NCI-H128 (cell line): ENCODE results near the gene JSRP1.

ENCODE experiments used
- DNase-seq: peaks from one replicate; lab custom pipeline; 2025; ENCODE audit not compliant: unreplicated experiment; lab: John Stamatoyannopoulos, UW

The JSRP1 gene

DNA sequence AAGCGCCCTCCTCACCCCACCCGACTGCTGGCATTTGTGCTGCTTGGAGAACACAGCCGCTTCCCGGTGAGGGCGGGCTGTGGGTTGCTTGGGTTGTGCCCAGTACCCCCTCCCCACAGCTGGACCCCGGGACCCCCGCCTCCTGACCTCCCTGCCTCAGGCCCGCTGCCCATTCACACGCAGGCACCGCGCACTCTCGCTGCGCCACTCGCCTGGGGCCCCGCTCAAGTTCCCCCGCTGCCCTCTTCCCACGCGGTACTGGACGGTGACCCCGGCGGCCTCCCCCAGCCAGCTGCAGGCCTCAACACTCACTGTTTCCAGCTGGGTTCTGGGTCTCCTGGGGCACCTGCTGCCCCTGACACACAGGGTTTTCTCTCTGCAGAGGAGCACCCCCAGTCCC lies 36.5 kb downstream of the JSRP1 start:
- no peak for DNase-seq

DNA sequence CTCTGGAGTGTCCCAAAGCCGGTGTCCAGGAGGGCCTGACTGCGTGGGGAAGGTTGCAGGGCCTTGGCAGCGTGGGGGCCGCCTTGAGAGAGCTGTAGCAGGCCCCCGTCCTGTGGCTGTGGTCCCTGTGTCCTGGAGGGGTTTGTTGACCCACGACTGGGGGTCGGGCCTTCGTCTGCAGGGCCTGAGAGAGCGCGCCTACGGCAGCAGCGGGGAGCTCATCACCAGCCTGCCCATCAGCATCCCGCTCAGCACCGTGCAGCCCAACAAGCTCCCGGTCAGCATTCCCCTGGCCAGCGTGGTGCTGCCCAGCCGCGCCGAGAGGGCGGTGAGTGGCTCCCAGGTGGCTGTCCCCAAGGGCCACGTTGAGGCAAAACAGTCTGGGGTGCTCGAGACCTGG lies 38.6 kb downstream of the JSRP1 start:
- DNase-seq: no peak

DNA sequence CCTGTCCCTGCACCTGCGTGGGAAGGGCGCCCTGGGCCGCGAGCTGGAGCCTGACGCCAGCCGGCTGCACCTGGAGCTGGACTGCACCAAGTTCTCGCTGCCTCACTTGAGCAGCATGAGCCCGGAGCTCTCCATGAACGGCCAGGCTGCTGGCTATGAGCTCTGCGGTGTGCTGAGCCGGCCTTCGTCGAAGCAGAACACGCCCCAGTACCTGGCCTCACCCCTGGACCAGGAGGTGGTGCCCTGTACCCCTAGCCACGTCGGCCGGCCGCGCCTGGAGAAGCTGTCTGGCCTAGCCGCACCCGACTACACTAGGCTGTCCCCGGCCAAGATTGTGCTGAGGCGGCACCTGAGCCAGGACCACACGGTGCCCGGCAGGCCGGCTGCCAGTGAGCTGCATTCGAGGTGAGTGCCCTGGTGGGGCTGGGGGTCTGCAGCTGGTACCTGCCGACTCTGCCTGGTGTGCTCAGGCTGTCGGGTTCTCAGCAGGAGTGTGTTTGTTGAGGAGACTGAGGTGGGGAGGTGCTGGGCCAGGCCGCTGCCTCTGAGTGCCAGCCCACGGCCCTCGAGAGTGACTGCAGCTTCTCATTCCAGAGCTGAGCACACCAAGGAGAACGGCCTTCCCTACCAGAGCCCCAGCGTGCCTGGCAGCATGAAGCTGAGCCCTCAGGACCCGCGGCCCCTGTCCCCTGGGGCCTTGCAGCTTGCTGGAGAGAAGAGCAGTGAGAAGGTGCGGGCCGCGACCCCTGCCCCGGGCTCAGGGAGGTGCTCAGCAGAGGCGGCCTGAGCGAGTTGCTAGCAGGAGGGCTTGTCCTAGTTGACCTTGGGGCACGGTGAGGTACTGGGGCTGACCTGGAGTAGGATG lies 39.6 kb downstream of the JSRP1 start:
- DNase-seq: no peak

DNA sequence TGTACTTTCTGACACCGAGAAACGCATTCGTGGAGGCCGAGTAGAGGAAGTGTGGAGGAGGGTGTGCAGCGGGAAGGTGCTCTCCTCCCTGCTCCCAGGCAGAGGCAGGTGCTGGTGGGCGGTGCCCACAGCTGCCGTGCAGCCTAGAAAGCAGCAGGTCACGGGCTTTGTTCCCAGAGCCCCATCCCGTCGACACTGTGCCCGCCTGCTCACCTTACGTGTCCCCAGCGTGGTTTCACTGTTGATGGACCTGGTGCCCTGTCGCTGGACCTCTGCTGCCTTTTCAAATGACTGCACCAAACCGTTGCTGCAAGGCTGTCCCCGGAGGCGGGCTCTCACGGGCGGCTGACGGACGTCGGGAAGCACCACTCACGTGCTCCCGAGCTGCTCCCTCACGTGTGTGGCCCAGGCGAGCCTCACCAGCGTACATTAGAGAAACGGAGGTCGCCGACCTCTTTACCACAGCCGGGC lies 40.9 kb downstream of the JSRP1 start:
- DNase-seq: no peak

DNA sequence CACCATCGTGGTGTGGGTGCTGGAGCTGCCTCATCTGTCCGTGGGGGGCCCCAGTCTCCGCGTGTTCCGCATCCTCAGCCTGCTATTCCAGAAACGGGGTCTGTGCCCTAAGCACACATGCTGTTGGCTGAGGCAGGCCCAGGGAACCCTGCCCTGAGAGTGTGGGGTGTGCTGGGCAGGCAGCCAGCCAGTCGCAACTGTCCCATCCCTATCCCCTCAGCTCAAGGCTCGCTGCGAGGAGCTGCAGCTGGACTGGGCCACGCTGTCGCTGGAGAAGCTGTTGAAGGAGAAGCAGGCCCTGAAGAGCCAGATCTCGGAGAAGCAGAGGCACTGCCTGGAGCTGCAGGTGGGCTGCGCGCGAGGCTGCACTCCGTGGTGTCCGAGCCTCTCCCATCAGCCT lies 42.0 kb downstream of the JSRP1 start:
- DNase-seq: no peak

DNA sequence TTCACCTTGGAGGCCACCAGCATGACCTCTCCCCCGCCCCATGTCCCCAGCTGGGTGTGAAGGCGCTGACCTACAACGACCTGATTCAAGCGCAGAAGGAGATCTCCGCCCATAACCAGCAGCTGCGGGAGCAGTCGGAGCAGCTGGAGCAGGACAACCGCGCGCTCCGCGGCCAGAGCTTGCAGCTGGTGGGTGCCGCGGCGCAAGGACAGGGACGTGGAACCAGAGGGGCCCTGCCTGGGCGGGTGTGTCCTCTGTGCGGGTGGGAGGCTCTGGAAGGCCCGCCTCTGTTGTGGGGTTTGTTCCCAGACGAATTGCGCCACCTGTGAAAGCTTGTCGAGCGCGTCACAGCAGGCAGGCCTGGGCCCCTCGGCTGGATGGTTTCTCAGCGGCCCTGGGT lies 42.4 kb downstream of the JSRP1 start:
- no peak for DNase-seq

DNA sequence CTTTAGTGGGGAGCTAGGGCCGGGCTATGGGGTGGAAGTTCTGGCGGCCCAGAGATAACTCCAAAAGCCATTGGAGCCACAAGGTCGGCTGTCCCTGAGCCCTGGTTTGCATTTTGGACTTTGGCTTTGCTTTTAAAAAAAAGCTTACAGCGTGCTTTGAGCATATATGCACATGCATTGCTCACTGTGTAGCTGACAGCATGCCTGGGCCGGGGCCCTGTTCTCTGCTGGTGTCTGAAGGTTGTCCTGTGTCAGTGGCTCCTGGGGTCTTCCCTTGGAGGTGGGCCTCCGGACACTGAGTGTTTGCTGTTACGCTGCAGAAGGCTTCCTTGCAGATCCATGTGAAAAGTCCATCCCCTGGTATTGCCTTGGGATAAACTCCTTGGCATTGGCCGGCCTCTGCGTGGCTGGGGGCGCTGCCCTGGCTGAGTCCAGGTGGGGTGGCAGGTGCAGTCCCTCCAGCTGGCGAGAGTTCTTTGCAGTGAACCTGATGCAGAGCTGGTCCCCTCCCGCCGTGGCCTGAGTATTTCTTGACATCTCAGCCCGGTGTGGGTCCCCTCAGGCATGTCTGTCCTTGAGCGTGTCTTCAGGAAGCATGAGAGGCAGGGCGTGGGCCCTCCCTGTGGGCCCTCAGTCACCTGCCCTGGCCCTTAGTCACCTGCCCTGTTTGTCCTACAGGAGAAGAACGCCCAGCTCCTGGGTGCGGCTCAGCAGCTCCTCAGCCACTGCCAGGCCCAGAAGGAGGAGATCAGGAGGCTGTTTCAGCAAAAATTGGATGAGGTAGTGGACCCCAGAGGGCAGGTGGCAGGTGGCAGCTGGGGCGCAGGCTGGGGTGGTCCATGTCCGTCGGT lies 43.1 kb downstream of the JSRP1 start:
- DNase-seq: no peak

DNA sequence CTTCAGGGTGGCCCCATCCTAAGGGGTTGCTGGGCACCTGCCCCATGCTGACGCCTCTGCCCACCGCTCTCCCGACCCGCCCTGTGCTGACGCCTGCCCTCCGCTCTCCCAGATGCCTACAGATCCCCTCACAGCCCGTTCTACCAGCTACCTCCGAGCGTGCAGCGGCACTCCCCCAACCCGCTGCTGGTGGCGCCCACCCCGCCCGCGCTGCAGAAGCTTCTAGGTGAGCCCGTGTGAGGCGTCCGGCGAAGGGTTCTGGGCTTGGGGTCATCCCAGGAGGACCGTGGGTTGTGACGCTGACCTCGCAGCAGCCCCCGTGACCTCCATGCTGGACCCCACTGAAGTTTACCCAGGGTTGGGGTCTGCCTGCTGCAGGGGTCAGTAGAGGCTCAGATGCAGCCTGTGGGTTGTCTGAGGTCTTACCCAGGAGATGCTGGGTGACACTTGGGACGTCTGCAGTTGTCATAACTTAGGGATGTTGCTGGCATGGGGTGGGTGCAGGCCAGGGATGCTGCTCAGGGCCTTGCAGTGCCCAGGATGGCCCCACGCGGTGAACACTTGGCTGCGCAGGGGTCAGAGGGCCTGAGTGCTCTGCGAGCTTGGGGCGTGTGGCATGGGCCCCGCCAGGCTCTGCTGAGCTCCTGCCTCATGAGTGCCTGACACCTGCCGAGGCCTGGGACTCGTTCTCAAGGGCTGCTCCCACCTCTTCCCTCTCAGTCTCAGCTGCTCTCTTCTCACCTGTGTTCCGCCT lies 45.1 kb downstream of the JSRP1 start:
- no peak for DNase-seq

DNA sequence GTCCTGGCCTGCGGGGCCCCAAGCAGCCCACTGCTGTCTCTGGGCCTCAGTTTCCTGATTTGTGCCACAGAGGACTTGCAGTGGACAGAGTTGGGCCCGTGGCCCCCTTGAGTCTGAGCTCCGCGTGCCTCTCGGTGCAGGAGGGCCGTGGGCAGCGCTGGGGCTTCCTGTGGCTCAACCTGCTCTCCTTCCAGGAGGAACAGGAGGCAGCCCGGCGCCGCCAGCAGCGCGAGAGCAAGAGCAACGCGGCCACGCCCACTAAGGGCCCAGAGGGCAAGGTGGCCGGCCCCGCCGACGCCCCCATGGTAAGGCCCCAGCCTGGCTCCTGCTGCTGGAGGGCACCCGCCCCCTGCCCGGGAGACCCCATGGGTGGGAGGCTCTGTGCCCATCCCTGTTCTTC lies 46.0 kb downstream of the JSRP1 start:
- no peak for DNase-seq

DNA sequence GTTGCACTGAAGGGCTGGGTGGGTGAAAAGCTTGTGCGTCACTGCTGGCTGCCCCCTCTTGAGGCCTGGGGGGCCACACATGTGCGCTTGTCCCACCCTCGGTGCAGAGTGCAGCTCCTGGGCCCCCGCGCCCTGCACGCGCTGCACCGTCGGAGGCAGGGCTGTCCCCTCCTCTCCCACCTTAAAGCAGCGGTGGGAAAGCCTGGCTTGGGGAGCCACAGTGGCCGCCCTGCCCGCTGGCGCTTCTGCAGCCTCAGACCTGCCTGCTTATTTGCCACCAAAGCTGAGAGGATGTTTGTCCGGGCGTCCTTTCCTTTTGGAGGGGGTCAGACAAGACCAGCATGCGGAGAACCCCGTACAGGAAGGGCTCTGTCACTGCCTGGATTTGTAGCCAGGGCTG lies 46.8 kb downstream of the JSRP1 start:
- no peak for DNase-seq

DNA sequence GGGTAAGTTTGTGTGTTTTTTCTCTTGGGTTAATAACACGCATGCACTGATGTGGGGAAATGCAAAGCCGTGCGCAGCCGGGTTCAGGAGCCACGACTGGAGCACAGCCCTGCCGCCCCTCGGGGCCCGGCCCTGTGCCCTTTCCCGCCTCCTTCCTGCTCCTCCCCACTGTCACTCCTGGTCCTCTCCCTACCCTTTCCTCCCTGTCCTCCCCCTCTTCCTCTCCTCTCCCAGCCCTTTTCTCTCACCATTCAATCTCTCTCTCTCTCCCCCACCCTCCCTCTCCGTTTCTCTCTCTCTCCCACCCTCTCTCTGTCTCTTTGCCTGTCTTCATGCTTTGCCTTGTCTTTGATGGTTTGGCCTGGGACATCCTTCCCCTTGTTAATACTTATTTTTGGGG lies 47.2 kb downstream of the JSRP1 start:
- DNase-seq: no peak

DNA sequence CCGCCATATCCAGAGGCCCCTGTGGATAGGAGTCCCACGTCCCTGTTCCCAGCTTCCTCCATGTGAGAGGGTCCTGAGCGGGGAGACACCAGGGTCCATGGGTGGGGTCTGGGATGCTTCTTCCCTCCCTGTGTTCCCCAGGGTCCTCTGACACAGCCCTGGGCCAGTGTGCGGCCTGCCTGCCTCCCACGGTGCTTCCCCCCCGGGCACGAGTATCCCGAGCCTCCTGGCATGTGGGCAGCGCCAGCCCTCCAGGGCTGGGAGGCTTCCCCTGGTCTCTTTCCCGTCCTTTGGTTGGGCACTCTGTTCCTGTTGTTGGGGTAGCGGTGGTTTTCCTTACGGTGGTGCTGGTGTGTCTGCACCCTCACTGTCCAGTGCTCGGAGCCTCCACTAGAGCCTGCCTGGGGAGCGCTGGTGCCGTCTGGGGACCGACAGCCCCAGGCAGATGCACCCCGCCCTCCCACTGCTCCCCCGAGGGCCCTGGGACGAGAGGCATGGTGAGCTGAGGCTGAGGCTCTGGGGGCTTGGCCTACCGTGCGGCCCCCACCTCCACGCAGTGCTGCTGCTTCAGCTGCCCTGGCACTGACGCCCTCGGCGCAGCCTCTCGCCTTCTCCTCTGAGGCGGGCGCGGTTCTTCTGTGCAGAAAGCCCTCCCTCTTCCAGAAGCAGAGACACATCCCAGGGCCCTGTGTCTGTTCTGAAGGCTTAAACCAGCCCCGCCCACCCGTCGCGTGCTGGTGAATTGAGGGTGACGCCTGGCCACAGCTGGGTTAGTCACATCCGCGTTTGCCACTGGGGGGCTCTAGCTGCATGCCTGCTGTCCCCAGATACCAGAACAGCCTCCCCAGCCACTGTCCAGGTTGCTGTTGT lies 48.0 kb downstream of the JSRP1 start:
- no peak for DNase-seq

DNA sequence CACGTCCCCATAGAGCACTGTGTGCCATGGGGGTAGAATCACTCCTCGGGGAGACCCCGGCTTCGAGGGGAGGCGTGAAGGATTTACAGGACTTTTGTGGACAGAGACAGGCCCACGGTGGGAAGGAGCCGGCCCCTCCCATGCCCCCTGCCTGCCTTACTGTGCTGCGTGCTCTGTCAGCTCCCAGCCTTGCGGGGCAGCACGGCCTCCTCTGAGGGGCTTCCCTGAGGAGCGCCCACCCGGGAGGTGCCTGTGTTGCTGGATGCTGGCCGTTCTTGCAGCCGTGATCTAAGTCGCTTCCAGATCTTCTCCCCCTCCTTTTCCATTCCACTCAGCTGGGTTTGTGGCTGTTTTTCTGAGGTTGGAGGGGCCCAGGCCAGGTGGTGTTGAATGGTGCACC lies 49.2 kb downstream of the JSRP1 start:
- no peak for DNase-seq

DNA sequence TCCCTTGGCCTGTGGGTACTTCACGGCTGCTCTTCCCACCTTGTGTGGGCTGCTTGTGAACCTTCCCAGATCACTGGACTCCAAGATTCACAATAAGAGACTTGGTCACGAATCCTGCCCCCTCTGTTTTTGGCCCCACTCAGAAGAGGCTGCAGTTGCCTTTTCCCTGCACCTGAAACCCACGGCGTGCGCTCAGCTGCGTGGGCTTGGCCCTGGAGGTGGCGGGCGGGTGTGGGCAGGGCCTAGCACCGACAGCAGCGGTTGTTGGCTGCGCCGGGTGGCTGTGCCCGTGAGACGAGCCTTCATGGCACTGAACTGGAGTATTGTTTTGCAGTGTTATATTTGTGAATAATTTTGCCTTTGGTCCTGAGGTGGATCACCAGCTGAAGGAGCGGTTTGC lies 53.9 kb downstream of the JSRP1 start:
- DNase-seq: no peak
